GM18498 (cell line): ENCODE results near the gene PGBD2.
"Not testable (repeated sequence)": the region's sequence is repeated elsewhere in the genome, so short reads cannot be mapped to it uniquely, and the experiment has no call there.

Experiments used
- ATAC-seq: cut with Tn5 transposase; IDR thresholded peaks from one replicate; pipeline ENCODE4 v1.9.1; 2021; ENCODE audit warnings: mild to moderate bottlenecking, moderate library complexity; ENCODE audit not compliant: unreplicated experiment

PGBD2 gene, protein sequence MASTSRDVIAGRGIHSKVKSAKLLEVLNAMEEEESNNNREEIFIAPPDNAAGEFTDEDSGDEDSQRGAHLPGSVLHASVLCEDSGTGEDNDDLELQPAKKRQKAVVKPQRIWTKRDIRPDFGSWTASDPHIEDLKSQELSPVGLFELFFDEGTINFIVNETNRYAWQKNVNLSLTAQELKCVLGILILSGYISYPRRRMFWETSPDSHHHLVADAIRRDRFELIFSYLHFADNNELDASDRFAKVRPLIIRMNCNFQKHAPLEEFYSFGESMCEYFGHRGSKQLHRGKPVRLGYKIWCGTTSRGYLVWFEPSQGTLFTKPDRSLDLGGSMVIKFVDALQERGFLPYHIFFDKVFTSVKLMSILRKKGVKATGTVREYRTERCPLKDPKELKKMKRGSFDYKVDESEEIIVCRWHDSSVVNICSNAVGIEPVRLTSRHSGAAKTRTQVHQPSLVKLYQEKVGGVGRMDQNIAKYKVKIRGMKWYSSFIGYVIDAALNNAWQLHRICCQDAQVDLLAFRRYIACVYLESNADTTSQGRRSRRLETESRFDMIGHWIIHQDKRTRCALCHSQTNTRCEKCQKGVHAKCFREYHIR

GRCh38 chr1:248906009-248906752 lies at the start of gene PGBD2:
Gene PGBD2, plus strand, starts transcription at chr1:248906235. Its CDS starts 7,628 bp downstream, at chr1:248913863.
- ATAC-seq, result peak; percentile 94

- no peak for ATAC-seq
Observed at GRCh38 chr1:248857201-248857600, 48.8 kb upstream of the PGBD2 start.

DNA sequence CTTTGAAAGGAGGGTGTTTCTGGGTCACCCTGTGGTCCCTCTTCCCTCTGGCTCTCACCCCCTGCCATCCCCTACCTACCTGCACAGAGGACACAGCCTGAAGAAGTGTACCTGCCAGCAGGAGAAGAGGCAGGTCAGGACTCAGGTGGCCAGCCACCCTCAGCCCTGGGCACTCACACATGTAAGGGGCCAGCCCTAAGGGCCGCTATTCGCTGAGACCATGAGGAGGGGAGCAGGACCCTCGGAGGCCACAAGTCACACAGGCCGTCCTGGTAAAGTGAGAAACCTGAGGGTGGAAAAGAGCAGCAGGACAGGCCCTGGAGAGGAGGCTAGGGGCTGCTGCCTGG lies 48.3 kb upstream of the PGBD2 start:
- peak; percentile 0 for ATAC-seq

- ATAC-seq, result peak; percentile 34
Observed at GRCh38 chr1:248858096-248858890, 47.7 kb upstream of the PGBD2 start.

DNA sequence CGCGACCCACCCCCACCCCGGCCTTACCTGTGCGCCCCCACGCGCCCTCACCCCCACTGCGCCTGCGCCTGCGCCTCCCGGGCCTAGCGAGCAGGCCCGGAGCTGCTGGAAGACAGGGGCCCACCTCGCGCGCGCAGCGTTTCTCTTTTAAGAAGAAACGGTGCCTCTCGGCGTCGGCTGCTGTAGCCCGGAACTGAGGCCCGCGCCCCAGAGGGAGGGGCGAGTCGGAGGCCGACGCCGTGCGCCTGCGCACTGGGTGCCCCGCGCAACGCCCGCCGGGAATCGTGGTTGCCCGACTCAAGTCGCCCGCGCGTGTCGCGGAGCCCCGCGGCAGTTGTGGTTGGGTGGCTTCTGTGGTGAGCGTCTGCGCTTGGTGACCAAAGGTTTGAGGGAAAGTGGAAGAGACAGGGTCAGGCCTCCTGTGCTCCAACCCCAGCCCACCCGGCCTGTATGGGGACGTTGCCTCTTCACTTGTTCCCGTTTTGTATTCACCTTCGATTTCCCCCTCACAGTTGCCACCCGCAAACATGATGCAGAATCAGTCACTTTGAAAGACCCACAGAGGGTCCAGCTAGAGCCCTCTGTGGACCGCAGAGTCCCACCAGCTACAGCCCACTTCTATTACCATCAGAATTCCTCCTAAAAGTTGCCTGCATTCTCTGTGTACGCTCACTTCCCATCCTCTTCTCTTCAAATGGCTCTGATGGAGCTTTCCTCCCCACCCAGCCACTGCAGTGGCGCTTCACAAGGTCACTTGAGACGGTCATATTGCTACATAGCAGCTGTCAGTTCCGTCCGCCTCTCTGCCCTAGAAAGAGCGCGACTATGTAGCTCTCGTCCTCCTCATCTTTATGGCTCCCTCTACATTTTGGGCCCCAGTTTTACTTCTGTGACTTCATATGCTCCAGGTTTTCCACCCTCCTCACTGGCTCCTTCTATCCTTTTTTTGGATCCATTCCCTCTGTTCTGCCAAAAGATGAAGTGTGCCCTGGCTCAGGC lies 46.8 kb upstream of the PGBD2 start, which contains the start of gene ZNF692:
ZNF692 (minus strand) TSS at position 195 of the 999 bp plus-strand sequence. CDS start 776 bp downstream, outside the sequence.
- peak; percentile 78 for ATAC-seq

- no peak for ATAC-seq
Observed at GRCh38 chr1:248860007-248860406, 46.0 kb upstream of the PGBD2 start.

DNA sequence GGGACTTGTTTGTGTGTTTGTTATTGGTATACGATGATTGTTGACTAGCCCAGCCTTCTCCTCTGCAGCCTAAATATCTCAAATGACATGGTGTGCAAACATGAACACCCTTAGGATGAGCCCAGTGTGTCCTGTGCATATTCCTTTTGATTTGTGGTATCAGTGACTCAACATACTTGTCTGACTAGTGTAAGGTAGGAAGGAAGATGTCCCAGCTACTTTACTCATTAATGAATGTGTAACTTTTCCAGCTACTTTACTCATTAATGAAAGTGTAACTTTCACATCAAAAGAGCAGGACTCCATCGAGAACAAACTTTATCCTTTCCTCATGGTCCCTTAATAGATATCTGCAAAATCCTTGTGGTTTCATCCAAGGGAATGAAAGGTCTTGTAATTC lies 44.4 kb upstream of the PGBD2 start:
- no peak for ATAC-seq

- ATAC-seq, result peak; percentile 4
Observed at GRCh38 chr1:248862695-248862997, 43.4 kb upstream of the PGBD2 start.

- peak; percentile 74 for ATAC-seq
Observed at GRCh38 chr1:248862998-248863881, 42.8 kb upstream of the PGBD2 start.

DNA sequence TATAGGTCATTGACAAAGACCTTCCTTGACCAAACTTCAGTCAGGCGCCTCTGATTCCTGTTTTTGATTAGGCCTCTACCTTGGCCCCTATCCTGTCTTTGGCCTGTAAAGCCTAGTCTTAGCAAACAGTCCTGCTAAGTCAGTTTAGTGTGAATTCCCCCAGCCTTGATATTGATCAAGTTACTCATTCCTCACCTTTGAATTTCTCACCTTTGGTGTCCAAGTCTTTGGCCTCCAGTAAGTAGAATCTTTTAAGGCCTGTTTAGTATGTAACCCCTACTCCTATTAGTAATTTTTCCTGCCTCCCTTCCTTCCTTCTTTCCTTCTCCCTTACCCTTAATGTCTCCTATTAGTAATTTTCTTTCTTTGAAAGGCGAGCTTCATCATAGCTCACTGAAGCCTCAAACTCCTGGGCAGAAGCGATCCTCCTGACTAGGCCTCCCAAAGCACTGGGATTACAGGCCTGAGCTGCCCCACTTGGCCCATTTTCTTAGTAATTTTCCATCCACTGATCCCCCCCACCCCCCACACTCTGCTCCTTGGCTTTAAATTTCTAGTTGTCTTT lies 34.1 kb upstream of the PGBD2 start:
- no peak for ATAC-seq

- peak; percentile 45 for ATAC-seq
Observed at GRCh38 chr1:248872752-248873408, 33.2 kb upstream of the PGBD2 start.

- ATAC-seq, result peak; percentile 85
Observed at GRCh38 chr1:248873409-248873992, 32.5 kb upstream of the PGBD2 start.

DNA sequence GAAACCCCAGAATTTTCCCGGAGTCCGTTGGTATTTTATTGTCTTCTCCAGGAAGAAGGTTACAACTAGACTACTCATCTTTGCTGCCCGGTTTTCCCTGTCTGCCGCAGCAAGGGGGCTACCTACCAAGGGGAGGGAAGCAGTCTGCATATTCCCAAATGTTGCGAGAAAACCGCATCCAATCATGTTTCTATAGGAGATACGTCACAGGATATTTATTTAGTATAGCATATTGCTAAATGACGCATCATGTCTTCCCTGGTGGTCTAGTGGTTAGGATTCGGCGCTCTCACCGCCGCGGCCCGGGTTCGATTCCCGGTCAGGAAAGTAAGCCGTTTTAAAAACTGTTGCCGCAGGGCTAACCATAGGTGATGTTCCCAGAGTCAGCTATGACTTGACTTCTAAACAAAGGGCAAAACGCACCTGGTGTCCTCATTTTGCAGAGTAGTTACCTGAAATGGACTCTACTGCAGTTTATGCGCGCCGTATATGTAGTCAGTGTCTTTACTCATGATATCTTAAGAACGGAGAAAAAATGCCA lies 32.0 kb upstream of the PGBD2 start:
- peak; percentile 67 for ATAC-seq

- no peak for ATAC-seq
Observed at GRCh38 chr1:248881261-248881660, 24.8 kb upstream of the PGBD2 start.

- ATAC-seq, result not testable (repeated sequence)
Observed at GRCh38 chr1:248882427-248882826, 23.6 kb upstream of the PGBD2 start.

DNA sequence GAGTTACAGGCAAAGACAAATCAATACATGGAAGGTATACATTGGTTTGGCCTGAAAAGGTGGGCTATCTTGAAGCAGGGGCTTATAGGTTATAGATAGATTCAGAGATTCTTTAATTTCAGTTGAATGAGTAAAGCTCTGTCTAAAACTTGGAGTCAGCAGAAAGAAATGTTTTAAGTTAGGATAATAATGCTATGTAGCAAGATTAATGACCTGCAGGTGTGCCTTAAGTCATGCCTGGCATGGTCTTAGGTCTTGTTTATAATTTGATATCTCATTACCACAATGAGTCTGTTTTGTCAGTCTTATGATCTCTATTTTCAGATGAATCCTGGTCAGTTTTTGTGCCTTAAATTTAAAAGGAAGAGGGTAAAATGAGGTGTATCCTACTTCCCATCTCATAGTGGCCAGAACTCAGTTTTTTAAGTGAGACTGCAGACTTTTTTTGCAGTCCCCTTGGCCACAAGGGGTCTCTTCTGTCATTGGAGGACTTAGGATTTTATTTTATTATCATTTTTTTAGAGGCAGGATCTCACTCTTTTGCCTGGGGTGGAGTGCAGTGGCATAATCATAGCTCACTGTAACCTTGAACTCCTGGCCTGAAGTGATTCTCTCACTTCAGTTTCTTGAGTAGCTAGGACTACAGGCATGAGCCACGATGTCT lies 21.3 kb upstream of the PGBD2 start:
- ATAC-seq, result no peak

DNA sequence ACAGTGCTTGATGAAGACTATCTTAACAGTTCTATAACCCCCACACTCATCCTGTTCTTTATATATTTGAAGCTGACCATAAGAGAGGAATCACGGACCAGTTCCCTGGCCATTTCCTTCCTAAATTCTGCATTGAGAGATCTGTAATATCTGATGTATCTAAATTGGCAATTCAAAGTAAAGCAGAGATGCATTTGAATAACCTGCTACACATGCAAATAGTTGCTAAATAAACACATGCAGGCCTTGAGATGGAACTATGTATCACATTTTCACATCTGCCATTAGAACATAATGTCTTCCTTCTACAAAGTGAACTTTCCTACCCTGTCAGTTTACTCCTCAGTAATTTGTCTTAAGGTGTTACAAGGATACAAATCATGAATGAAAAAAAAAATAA lies 20.4 kb upstream of the PGBD2 start:
- no peak for ATAC-seq
